ELR (cell line): ENCODE data around the gene ZNF516.

ENCODE experiments used
- DNase-seq: peaks from one replicate; pipeline ENCODE4 v3.0.0-alpha.2; 2015; ENCODE audit warnings: low read depth

The ZNF516 gene

DNA sequence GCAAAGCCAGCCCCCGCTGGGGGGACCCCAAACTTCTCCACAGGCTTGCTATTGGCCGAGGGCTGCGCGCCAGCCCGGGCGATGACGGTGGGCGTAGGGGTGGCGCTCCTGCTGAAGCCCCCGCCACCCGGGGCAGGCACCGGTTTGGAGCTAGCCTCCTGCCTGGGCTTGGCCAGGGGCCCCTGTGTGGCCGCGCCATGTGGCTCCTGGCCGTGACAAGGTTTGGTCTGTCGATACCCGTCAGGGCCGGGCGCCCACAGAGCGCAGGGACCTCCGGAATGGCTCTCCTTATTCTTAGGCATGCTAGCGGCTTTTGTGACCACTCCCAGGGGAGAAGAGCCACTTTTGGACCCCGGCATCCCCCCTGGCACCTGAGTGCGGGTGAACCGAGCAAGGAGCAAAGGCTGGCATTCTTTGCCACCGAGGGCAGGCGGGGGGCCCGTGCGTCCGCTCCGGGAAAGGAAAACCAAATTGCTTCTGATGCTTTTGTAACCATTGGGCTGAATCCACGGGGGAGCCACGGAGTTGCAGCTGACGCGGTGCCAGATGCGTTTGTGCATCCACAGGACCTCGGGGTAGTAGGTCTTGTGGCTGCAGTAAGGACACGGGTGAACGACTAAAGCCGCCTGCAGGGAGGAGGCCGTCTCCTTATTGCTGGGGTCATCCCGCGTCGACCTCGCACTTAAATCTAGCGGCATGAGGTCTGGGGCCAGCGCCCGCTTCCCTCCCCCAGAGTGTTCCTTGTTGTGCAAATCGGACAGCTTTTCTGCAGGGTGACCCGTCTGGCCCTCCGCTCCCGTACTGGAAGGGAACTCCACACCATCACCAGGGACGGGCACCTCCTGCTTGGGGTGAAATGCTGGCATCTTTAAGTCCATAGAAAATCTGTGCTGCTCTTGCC is 115.6 kb downstream of the ZNF516 start:
- DNase-seq = no peak

DNA sequence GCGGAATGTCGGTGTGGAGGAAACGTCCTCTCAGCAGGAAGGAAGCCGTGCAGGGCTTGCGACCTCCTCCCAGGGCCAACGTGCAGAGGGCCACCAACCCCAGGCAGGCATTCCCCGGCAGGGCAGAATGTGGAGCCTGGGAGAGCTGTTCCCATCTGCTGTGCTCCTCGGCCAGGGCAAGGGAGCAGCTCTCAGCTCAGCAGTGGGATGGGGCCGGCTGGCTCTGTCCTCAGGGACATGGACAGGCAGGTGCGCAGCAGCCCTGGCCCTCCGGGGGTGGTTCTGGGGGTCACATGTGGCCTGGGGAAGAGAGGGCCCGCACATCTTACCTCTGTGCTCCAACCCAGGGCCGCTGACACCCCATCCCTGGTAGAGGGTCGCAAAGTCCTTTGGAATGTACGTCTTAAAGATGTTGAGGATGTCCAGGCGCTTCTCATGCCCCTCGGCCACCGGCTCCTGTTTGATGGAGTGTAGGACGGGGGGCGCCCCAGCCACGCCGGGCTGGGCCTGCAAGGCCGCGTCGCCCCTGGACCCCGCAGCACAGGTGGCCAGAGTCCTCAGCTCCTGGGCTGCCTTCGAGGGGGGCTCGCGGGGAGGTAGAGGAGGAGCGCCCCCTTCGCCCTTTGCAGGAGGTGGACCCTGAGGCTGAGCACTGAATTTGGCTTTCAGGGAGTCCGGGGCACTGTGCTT is 116.4 kb downstream of the ZNF516 start:
- no peak for DNase-seq

DNA sequence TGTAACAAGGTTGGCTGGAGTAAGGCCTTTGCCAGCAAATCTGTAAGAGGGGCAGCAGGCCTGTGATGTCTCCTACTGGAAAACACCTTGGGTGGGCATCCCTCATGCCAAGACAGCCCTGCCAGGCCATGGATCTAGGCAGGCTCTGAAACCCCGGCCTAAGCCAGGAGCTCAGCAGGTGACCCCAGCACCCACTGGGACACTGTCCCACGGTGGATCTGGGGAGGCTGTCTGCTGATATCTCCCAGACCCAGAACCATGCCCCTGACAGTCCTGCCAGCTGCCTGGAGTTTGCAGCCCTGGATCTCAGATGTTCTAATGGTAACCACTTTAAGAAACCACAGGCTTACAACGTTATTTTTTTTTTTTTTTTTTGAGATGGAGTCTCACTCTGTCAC is 117.7 kb downstream of the ZNF516 start:
- no peak for DNase-seq

GRCh38 chr18:76376668-76377358 is 118.2 kb downstream of the ZNF516 start:
- DNase-seq = no peak

DNA sequence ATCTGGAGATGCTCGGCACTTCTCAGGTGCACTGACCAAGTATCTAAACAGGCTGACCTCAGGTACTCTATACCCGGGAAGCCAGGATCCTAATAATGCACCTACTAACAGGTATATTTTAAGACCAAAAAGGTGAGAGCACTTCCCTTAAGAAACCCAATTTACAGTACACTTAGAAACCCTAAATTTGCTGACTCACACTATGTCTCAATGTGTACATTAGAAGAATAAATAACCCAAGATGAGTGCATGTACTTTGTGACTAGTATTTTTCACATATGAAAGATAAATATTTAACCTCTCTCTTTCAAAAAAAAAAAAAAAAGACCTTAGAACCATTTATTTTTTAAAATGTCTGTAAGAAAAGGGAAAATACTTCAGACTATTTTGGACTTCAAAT is 118.8 kb downstream of the ZNF516 start:
- no peak for DNase-seq

DNA sequence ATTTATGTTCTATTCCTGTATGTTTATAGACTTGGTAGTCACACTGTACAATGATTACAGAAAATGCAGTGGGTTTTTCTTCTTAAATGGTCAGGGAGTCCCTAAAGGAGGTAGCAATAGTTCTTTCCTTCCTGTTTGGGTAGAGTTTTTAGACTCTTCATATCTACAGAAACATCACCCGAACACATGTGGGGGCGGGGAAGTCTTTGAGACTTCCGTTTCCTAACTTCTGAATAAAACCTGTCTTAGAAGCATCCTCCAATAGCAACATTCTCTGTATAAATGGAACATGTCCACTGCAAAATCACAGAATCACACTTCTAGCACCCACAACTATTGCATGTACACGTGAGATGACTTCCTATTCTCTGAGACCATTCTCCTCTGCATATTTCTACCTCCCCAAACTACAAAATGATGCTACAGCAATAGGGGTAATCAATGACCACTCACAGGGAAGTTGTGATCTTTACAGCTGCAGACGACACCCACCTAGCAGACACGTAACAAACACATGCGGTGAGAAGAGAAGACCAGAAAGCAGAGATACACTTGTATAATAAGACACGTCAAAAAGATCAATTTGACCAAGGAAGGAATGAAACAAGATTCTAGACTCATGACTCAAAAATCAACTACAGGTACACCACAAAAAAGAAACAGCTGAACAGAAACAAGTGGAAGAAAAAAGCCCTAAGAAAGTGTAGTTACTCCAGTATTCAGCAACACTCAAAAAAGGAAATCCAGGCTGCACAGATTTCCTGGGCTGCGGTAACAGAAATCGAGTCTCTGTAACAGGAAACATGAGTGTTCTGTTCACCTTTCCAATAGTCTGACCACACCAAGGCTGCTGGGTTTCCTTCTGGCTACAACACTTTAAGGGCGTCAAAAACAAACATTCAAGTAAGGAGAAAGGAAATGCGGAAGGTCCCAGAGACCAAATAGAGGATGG is 120.4 kb downstream of the ZNF516 start:
- no peak for DNase-seq

DNA sequence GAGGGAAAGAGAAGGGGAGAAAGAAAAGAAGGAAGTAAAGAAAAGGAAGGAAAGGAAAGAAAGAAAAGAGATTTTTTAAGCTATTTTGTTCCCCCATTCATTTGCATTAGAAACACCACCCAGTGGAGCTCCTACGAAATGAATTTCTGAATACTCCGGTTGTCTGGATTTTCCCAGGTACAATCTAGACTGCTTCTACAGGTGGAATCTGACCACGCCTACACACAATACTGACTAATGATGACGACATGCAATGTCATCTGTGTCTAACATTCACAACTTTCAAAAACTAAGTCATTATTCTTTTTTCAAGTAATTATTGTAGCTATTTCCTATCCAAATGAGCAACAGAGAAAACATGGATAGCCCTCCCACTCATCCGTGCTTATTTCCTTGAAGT is 121.7 kb downstream of the ZNF516 start:
- no peak for DNase-seq

GRCh38 chr18:76371301-76372203 is 123.5 kb downstream of the ZNF516 start:
- DNase-seq = no peak

- no peak for DNase-seq
Measured at GRCh38 chr18:76370686-76371085, 124.4 kb downstream of the ZNF516 start.

DNA sequence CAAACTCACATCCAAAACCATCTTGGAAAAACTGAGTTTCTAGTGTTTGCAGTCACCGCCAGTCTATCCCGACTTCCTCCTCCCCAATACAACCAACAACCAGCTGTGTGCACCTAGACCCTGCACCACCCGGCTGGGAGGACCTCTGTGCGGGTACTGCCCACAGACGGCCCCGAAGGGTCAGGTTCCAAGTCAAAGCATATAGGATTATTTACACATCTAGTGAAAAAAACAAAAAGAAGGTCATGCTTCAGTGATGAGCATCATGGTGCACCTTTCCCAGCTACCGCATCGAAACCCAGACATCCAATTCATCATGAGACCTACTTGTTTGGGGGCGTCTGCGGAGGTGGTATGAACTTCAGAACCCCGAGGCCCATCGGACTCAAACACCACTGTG is 124.8 kb downstream of the ZNF516 start:
- no peak for DNase-seq

DNA sequence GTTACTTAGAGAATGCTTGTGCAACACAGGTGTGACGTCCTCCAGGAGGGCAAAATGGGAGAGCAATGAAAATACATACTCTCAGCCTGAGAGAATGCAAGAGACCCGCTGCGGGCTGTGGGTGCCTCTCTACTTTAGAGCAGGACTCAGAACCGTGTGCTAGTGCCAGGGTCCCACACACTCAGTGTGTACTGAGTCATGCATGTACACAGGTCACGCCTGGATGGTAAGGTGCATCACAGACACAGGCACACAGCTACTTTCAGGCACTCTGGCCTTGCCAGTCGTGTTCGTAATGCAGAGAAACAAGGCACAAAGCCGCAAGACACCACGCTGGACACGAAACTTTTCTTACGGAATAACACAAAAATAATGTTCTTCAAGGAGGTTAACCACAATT is 125.3 kb downstream of the ZNF516 start:
- DNase-seq = no peak

DNA sequence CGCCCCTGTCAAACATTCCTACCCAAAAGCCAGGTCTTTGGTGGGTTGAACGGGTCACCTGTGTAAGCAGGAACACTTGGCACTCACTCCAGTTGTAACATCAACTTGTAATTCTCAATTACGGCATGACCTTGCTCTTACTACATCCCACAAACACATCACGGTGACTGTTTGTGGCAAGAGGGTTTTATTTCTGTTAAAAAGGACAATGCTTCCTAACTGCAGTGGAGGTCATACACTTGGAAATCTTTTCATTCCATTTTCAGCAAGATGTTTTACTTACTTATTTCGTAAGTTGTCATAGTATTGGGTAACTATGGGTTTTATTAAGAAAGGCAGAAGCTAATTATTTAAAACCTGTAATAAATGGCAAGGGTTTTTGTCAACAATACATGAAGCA is 126.1 kb downstream of the ZNF516 start:
- DNase-seq = no peak

- DNase-seq = no peak
Measured at GRCh38 chr18:76368271-76368670, 126.8 kb downstream of the ZNF516 start.

GRCh38 chr18:76367168-76368125 is 127.6 kb downstream of the ZNF516 start:
- no peak for DNase-seq

DNA sequence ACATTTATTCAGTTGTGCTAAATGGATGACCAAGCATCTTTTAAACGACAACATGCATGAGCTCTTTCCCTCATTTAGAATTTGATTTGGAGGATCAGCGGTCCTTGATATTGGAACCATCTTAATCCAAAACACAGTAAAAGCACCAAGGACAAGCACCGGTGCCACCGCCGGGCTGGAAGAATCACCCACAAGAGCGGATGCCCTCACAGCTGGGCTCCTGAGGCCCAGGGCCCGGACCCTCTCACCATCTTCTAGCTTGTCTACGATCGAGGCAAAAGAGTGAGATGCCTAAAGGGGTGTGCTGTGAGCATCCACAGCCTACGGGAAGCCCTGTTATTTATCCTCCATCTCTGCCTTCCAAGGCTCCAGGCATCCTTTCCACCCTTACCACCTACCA is 129.5 kb downstream of the ZNF516 start:
- DNase-seq = no peak

DNA sequence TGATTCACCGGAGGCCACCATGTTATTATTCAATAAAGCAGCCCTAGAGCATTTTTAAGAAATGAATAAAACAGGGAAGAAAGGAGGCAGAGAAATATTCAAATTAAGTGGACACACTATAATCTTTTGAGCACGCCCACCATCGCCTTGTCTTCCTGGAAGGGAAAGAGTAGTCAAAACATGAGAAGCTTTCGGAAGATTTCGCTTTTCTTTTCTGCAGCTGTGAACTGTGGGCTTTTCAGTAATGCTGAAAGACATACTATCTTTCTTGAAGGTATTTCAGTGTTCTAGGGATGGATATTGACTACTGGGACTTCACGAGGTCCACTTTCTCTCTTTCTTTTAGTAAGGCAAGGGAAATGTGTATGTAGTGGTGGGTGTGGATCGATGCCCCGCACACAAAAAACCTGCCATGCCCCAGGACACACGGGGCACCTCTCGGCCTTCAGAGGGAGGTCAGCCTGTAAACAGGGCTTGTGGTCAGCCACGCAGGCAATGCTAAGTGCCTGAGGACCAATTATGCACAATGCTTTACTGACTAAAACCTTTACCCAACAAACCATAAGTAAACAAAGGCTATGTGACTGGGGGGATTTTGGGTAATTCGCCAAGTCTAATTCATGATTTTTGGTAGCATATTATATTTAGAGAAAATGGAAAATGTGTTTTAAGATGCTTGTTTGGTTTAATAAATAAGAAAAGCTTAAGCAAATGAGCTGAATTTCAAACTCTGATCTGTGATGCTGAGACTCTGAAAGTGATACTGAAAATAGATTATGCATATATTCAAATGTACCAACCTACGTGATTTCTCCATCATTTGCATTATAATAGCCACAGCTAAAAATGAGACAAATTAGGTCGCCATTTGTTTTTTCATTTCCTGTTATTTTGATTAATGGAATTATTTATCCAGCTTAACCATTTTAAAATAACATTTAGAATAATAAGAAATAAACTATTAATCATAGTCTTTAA is 130.5 kb downstream of the ZNF516 start:
- DNase-seq = no peak

- DNase-seq = peak; percentile 79
Measured at GRCh38 chr18:76363436-76364120, 131.5 kb downstream of the ZNF516 start.

- no peak for DNase-seq
Measured at GRCh38 chr18:76362676-76363075, 132.4 kb downstream of the ZNF516 start.
